CD4-positive, alpha-beta T cell treated with Interleukin-4 for 1 hour (primary cell): Measurements from ENCODE around the gene DMXL1.

Experiments
- DNase-seq, 2 donors: peaks; one replicate each; pipeline ENCODE4 v3.0.0-alpha.2; 2020 to 2022

Gene DMXL1

GRCh38 chr5:119291056-119291455, 220.2 kb downstream of the DMXL1 start:
- DNase-seq: no peak

GRCh38 chr5:119291877-119292276, 221.0 kb downstream of the DMXL1 start:
- DNase-seq: no peak

- DNase-seq: no peak
Observed at GRCh38 chr5:119292701-119293515, 222.0 kb downstream of the DMXL1 start.

- DNase-seq: no peak
Observed at GRCh38 chr5:119293516-119293829, 222.6 kb downstream of the DMXL1 start.
